Hematopoietic multipotent progenitor cell (in vitro differentiated cells): ENCODE data around the gene PGRMC2. TPM values are rescaled to one million over a fixed set of nuclear protein-coding genes. Genes with fewer than 3 reads are reported as not detected.

ENCODE experiments used
- DNase-seq, 3 donors: peaks; one replicate each; pipeline ENCODE4 v3.0.0-alpha.2; 2011 to 2015; ENCODE audit warnings: low read depth in 2 of 3, low spot score in 2 of 3
- total RNA-seq: library from RNA; depleted of rRNA; stranded (reverse); fragments of >200 nt; gene quantifications from one replicate; pipeline ENCODE4 v1.2.3, GENCODE V29; 2012

Gene PGRMC2, protein sequence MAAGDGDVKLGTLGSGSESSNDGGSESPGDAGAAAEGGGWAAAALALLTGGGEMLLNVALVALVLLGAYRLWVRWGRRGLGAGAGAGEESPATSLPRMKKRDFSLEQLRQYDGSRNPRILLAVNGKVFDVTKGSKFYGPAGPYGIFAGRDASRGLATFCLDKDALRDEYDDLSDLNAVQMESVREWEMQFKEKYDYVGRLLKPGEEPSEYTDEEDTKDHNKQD
- total RNA-seq = 4.8 TPM

DNA sequence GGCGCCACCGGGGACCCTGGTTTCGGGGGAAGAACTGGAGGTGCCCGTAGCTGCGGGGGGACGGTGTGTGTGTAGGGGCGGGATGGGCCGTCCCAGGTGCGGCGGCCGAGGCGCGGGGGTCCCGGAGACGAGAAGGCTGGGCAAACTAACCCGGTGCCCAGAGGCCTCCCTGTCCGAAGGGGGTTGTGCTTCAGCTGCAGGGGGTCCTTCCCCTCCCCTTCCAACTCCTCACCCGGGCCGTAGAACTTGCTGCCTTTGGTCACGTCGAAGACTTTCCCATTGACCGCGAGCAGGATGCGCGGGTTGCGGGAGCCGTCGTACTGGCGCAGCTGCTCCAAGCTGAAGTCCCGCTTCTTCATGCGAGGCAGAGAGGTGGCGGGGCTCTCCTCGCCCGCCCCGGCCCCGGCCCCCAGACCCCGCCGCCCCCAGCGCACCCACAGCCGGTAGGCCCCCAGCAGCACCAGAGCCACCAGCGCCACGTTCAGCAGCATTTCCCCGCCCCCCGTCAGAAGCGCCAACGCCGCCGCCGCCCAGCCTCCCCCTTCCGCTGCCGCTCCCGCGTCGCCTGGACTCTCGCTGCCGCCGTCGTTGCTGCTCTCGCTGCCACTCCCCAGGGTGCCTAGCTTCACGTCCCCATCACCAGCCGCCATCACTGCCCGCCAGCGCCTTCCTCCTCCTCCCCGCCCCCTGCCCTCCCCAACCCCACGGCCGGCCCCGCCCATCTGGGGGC, at the start of gene PGRMC2:
Gene PGRMC2, minus strand, starts transcription at position 673 of the 730 bp plus-strand sequence. Its CDS starts 23 bp downstream, at position 650.
- no peak for DNase-seq

DNA sequence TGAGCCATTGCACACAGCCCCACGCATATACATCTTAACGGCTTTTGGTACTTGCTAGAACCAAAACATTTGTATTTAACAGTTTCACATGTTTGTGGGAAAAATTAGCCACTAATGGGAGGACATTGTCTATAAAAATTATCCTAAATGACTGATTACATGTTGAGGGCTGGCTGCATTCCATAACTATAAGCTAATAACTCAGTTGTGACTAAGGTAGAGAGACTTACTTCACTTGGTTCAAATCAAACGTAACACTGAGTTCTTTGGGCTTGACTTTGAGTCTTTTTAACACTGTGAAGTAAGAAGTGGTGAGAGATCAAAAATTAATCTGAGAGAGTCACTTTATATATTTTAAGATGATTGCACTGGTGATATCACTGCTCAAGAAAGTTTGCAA, 47.9 kb upstream of the PGRMC2 start:
- DNase-seq = no peak

DNA sequence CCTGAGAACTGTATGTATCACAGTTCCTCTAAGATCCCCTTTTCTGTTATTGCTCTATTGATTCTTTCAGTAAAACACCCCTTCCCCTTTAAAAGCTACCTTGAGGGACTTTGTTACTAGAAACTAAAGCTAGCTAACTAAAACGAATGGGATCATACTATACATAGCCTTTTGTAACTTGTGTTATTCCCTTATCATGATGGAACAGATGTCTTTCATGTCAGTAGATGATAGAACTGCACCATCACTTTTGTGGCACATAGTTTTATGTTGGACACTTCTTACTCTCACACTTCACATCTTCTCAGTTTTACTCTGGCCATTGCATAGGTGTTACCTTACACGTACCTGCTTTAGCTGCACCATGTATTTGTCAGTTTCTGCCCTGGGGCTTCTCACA, 46.6 kb upstream of the PGRMC2 start:
- no peak for DNase-seq

DNA sequence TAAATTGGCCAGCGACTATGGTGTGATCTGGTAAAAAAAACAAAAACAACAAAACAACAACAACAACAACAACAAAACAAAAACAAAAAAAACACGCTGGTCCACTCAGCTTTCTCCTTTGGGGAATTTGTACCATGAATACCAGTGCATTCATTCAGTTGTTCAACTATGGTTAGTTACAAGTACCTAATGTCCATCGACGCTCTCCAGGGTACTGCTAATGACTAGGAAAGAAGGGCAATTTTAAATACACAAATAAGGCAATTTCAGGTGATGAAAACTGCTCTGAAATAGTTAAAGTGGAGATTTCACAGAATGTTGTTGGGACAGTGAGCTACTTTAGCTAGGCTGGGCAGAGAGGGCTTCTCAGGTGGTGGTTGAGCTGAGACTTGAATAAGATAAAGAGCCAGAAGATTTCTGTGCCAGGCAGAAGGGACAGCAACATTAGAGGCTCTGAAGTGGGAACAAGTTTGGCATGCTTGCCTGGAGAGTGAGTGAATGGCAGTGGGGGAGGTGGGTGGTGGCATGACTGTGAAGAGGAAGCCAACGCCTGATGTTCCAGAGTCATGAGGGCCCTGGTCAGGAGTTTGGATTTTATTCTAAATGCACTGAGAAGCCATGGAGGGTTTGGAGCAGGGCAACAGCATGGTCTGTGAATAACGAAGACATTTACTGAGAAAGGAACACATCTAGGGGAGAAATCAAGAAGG, 45.9 kb upstream of the PGRMC2 start:
- no peak for DNase-seq

DNA sequence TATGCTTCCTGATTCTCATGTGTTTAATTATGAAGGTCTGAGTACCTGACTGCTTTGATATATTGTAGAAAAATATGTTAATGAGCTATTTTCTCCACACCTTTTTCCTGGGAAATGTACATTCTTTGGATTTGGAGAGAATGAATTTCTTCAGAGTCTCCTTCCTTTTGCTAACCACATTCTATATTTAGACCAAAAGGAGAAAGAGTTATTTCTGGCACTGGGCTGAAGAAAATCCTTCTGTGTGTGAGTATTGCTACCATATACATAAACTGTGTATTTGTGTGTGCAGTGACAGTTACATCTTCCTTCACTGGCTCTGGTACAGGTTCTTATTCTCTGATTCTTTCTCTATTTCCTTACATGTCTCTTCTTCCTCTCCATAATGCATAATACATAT, 44.5 kb upstream of the PGRMC2 start:
- no peak for DNase-seq

DNA sequence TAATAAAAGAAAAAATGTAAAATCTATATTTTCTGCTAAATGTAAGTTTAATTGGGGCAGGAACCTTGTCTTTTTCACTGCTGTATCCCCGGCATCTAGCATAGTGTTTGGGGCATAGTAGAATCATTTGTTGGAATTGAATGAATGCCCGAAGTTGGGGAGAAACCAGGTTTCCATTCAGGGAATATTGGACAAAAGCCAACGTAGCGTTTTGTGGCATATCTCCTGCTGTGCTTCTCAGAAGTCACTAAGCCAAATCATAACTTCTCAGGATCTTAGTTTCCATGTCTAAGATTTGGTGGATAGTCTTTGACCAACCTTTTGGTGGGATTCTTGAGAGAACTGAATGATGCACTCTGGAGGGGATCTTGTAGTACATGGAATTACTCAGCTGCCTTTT, 42.0 kb upstream of the PGRMC2 start:
- no peak for DNase-seq

DNA sequence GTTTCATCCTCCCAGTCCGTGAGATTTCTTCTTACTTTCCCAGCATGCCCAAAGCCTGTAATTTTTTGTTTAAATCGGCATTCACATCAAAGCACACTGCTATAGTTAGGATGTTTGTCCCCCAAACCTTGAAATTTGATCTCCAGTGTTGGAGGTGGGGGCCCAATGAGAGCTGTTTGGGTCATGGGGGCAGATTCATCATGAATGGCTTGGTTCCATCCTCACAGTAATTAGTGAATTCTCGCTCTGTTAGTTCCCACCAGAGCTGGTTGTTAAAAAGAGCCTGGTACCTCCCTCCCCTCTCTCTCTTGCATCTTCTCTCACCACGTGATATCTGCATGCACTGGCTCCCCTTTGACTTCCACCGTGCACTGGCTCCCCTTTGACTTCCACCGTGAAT, 40.5 kb upstream of the PGRMC2 start:
- no peak for DNase-seq

DNA sequence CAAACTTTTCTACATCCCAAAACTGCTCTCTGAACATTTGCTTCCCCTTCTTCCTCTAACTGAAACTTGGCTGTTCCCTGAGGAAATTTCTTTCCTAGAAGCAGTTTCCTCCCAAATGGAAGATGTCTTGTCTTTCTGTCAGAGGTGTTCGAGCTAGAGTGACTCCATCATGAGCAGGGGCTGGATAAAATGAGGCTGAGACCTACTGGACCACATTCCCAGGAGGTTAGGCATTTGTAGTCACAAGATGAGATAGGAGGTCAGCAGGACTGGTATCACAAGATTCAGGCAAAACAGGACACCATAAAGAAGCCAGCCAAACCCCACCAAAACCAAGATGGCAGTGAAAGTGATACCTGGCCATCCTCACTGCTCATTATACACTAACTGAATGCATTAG, 35.8 kb upstream of the PGRMC2 start:
- no peak for DNase-seq

DNA sequence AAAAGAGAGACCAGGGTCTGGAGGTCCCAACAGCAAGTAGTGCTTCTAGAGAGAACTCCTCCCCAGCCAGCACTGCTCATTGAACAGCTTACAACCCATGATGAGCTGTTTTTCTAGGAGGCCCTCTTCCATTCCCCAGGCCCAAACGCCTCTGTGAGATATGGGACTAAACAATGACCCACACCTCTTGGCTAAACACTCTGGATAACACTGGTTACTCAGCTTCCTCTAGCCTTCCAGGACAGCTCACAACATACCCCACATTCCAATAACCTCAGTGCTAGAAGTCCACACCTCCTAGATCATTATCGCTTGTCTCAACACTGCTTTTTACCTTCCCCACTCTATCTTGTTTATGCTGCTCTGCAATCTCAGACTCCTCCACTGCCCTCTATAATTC, 35.4 kb upstream of the PGRMC2 start:
- DNase-seq = no peak

DNA sequence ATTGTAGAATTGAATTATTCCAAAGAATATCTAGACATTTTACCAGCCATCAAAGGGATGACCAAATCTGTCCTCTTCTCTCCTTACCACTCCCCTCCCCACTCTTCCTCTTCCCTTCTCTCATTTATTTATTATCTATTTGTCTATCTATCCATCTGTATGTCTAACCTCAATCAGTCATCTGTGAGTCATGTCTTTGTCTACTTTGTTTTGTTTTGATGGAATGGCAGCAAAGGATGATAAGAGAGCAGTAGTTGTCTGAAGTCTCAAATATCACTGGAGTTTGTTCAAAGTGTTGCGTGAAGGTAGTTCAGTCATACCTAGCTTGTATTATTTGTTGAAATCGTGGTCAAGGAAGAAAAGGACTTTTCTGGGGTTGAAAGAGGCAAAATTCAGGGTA, 34.7 kb upstream of the PGRMC2 start:
- no peak for DNase-seq

DNA sequence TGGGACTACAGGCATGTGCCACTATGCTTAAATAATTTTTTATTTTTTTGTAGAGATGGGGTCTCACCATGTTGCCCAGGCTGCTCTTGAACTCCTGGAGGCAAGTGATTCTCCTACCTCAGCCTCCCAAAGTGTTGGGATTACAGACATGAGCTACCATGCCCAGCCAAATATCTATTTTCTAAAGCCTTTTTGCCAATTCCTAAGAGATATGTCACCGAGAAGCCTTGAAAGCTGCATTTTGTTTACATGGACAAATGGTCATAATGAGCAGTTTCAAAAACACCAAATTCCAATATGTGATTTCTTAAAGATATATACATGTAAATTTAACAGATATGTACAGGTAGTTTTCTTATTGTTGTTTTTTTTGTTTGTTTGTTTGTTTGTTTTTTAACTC, 33.0 kb upstream of the PGRMC2 start:
- DNase-seq = no peak

DNA sequence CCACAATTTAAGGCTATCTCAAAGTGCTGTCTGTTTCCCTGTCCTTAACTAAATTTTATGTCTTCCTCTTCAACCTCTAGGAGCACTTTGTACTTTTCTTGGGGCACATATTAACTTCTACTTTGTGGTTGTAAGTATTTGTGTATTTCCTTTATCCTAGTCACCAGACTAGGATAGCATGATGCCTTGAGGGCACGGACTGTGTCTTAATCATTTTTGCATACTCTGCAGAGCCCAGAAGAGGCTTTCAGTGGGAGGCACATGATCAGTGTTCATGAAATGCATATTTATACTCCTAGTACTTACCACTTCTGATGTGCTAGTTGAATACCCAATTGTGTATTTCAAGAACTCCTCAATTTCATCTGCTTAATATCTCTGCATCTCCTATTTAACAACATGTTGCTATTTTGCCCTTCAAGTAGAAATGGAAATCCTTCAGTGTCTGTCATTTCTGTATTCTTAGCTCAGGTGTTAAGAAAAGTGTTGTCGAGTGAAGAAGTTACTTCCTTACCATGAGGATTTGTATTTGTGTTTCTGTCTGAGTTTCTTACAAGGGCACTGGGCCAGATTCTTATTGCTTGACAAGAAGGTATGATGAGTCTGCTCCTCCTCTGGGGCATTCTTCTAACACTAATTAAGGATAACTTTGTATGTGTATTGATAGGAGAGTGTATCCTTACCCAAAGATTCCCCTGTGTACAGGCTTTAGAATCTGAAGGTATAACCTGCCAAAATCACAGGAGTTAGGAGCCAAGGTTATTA, 28.3 kb upstream of the PGRMC2 start:
- no peak for DNase-seq

DNA sequence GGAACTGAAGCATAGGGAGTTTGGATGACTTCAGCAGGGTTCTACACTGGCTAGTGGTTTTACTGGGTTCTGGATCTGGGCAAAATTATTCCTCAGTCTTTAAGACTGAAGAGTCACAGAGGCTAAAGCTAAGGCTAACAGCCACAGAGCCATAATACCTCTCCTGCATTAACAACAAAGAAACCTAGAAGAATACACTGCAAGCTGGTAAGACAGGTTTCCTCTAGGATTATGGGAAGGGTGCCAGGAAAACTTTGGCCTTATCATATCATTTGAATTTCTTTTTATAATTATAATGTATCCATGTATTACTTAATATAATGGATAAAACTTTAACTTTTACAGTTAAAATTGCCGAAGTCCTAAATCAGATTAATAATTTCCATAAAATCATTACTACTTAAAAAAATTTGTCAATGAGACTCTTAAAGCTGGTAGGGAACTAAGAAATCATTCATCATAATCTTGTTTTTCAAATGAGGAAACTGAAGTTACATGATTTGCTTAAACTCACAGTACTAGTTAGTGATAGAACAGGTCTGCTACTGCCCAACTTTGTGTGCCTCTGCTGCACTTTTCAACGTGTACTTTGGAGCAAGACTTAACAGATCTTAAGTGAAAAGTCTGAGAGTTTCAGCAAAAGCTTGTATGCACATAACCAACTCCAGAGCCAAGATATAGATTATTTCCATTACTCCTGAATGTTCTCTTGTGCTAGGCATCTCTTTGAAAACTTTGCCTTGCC, 24.2 kb upstream of the PGRMC2 start:
- DNase-seq = no peak

DNA sequence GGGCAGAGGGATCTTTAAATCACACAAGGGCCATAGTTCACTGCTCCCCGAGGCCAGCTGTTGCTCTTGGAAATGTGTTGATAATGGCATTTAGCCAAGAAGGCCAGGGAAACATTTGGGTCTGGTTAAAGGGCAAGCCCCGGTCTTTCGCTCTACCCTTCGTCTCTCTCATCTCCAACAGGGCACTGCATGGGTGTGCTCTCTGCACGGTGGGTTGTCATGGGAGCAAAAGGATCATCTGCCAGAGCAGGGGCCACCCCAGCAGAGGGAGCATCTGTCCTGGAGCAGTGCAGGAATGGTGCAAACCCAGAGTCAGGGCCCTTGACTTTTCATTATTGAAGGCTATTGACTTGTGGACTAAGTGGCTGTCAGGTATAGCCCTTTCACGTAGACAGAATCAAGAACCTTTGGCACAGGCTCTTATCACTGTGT, 22.7 kb upstream of the PGRMC2 start:
- no peak for DNase-seq

DNA sequence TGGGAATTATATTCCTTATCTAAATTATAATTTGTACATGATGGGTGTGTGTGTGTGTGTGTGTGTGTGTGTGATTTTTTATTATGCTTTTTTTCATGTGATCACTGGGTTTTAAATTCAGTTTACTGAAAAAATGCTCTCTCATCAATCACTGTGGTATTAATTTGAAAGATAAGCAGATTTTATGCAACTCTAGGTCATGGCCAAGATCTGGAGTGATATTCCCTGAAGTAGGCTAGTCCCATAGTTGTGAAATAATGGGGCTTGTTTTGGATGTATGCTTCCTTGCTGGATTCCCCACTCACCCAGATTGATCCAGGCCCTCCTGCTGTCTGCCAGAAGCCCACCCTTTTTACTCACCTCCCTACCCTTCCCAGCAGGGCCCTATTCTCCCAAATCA, 22.0 kb upstream of the PGRMC2 start:
- DNase-seq = no peak

DNA sequence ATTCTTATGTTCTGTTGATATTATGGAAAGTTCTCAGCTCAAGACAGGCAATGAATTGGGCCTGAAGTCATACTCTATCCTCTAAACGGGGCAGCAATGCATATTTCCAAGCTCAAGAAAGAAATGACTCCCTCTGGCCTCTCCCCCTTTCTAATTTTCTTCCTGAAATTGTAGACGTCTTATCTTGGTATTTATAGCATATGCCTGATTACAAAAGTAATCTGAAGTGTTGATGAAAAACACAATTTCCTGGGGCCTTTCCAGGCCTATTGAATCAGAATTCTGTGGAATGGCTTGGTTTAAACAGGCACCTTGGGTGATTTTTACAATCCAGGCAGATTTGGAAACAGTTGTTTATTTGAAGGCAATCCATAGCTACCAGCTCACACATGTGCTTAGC, 21.4 kb upstream of the PGRMC2 start:
- no peak for DNase-seq

DNA sequence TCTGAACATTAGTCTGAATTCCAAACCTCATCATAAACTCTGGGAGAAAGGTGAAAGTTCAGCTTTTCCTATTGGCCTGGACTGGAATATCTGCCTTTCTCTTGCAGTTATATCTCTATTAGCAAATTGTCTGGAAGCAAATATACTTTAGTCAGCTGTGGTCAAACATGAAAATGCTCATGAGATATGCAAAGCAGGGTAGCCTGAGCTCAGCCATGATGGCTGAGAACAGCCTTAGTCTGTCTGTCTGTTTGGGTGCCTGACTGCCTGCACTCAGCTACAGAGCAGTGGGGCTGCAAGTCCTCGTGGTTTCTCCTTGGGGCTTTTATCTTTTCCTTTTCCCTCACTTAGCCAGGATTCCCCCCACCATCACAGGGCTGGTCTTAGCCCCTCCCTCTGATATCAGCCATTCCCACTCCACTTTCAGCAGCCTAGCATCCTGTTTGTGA, 19.5 kb upstream of the PGRMC2 start:
- DNase-seq = no peak

DNA sequence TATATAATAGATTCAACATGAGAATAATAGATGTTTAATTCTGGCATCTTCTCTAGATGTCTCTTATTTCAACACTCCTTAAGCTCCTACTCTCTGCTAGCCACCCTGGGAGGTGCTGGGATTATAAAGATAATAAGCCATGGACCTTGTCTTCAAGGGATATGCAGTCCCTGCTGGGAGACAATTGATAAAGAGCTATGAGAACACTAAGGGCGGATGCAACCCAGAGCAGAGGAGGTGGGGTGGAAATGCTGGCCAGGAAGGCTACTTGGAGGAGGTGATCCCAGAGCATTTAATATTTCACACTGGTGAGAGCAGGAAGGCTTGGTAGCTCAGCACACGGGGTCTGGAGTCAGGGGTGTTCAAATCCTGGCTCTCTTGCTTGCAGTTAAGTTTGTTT, 18.3 kb upstream of the PGRMC2 start:
- no peak for DNase-seq

DNA sequence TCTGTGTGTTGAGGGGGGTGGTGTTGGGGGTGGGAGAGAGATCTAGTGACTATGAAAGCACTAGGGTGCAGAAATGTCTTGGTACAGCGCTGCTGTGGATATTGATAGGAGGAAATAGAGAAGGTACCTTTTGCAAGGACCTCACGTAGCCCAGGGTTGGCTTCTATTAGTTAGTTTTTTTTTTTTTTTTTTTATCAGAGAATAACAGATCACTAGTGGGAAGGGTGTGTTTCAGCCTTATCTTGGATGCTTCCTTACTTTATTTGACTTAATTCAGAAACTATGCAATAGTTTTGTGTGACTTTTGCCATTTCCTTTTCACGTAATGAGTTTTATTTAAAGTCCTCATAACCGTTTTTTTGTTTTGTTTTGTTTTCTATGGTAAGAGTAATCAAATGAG, 16.4 kb upstream of the PGRMC2 start:
- DNase-seq = no peak

DNA sequence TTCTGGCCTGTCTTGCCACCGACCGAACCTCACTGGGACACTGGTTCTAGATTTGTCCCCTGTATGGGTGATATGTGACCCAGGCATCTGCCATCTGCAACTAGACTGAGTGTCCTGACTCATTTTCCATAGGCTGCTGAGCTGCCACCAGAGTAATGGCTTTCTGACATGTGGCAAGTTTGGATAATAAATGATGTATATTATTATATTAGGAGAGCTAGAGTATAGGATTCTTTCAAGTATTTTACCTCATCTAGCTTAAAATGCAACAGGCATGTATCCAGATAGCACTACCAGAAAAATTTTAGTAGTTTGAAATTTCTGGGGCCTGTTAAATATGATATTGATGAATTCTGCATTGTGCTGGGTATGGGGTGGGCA, 15.8 kb upstream of the PGRMC2 start:
- no peak for DNase-seq

DNA sequence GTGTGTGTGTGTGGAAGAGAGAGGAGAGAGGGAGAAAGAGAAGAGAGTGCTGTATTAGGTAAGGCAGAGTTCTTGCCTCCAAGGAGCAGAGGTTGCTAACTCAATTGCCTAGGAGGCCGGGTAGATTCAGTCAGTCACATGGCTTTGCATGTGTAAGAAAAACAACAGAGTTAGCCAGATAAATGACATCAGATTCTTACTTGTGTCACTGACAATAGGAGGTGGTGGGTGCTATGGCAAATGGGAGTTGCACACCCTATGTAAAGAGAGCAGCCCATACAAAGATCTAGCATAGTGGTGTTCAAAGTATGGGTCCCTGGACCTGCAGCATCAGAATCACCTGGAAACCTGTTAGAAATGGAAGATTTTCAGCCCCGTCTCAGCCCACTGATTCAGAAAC, 14.4 kb upstream of the PGRMC2 start:
- no peak for DNase-seq
